HEK293 (cell line): ENCODE results near the gene USP24.

Experiments
- CTCF ChIA-PET: fragments of 350-600 bp; formaldehyde crosslinking; extraction: SDS; loops from one replicate; lab custom pipeline; 2021; ENCODE audit warnings: antibody characterized with exemption; lab: Yijun Ruan, JAX
- POLR2A ChIA-PET: fragments of 300-600 bp; formaldehyde crosslinking; extraction: SDS; loops from one replicate; lab custom pipeline; 2020; ENCODE audit warnings: antibody characterized with exemption, inconsistent platforms; lab: Yijun Ruan, JAX
- H3K27ac ChIP-seq: fragments of 200-500 bp; sonication (Bioruptor generic); 2 replicates; pipeline ENCODE4 v1.5.1; 2014; ENCODE audit warnings: low read depth, low read length, control low read depth, inconsistent platforms; ENCODE audit errors: extremely low read depth
- H3K36me3 ChIP-seq, 2 experiments: fragments of 200-500 bp in 1 of 2; sonication (Bioruptor generic) in 1 of 2; 1 replicate in 1 of 2; 2 replicates in 1 of 2; pipeline ENCODE4 v1.5.1; 2014 to 2017; ENCODE audit warnings: inconsistent platforms in 2 of 2, low read length in 2 of 2; ENCODE audit not compliant: control insufficient read depth in 2 of 2, insufficient read depth in 1 of 2
- H3K4me1 ChIP-seq: fragments of 200-500 bp; sonication (Bioruptor generic); 2 replicates; pipeline ENCODE4 v1.5.1; 2014; ENCODE audit warnings: mild to moderate bottlenecking, low read length, inconsistent platforms; ENCODE audit not compliant: control insufficient read depth, insufficient read depth
- H3K4me3 ChIP-seq: 2 replicates; pipeline ENCODE4 v1.5.1; 2011; ENCODE audit warnings: low read depth, mild to moderate bottlenecking, control low read depth, low read length, moderate library complexity
- H3K9me3 ChIP-seq: fragments of 200-500 bp; sonication (Bioruptor generic); 2 replicates; pipeline ENCODE4 v1.5.1; 2014; ENCODE audit warnings: low read depth, low read length, inconsistent platforms; ENCODE audit not compliant: control insufficient read depth, insufficient read depth
- FEZF1 ChIP-seq: fragments of 450-650 bp; formaldehyde crosslinking; IDR thresholded peaks from 2 replicates; pipeline ENCODE4 v1.5.1; 2016; ENCODE audit warnings: missing biosample characterization, missing genetic modification characterization
- GLIS1 ChIP-seq: fragments of 450-650 bp; formaldehyde crosslinking; IDR thresholded peaks from 2 replicates; pipeline ENCODE4 v1.5.1; 2016; ENCODE audit warnings: missing biosample characterization, missing genetic modification characterization
- KLF10 ChIP-seq: fragments of 450-650 bp; IDR thresholded peaks from 2 replicates; pipeline ENCODE4 v1.5.1; 2018; ENCODE audit warnings: missing biosample characterization, mild to moderate bottlenecking, missing genetic modification characterization
- SCRT1 ChIP-seq: fragments of 450-650 bp; formaldehyde crosslinking; IDR thresholded peaks from 2 replicates; pipeline ENCODE4 v1.5.1; 2016; ENCODE audit warnings: missing biosample characterization, missing genetic modification characterization, borderline replicate concordance
- ZBTB17 ChIP-seq: fragments of 450-650 bp; formaldehyde crosslinking; IDR thresholded peaks from 2 replicates; pipeline ENCODE4 v1.5.1; 2016; ENCODE audit warnings: missing biosample characterization, missing genetic modification characterization
- ZNF174 ChIP-seq: fragments of 450-650 bp; formaldehyde crosslinking; IDR thresholded peaks from 2 replicates; pipeline ENCODE4 v1.5.0; 2017; ENCODE audit warnings: missing biosample characterization, mild to moderate bottlenecking, missing genetic modification characterization
- ZNF175 ChIP-seq: fragments of 450-650 bp; formaldehyde crosslinking; IDR thresholded peaks from 2 replicates; pipeline ENCODE4 v1.5.1; 2016; ENCODE audit warnings: missing biosample characterization, missing genetic modification characterization
- ZNF19 ChIP-seq: fragments of 450-650 bp; formaldehyde crosslinking; IDR thresholded peaks from 2 replicates; pipeline ENCODE4; 2016; ENCODE audit warnings: missing biosample characterization, missing genetic modification characterization, low read depth
- ZNF600 ChIP-seq: fragments of 450-650 bp; formaldehyde crosslinking; IDR thresholded peaks from 2 replicates; pipeline ENCODE4 v1.5.1; 2016; ENCODE audit warnings: missing biosample characterization, missing genetic modification characterization
- ZNF610 ChIP-seq: fragments of 450-650 bp; formaldehyde crosslinking; IDR thresholded peaks from 2 replicates; pipeline ENCODE4 v1.5.1; 2016; ENCODE audit warnings: missing biosample characterization, missing genetic modification characterization, borderline replicate concordance
- ZNF626 ChIP-seq: fragments of 450-650 bp; sonication (Bioruptor Pico); formaldehyde crosslinking; IDR thresholded peaks from 2 replicates; pipeline ENCODE4 v1.5.1; 2018; ENCODE audit warnings: missing biosample characterization, missing genetic modification characterization, inconsistent platforms
- ZNF660 ChIP-seq: fragments of 450-650 bp; IDR thresholded peaks from 2 replicates; pipeline ENCODE4 v1.5.1; 2018; ENCODE audit warnings: missing biosample characterization, mild to moderate bottlenecking, missing genetic modification characterization
- ZNF747 ChIP-seq: fragments of 450-650 bp; formaldehyde crosslinking; IDR thresholded peaks from 2 replicates; pipeline ENCODE4 v1.5.1; 2016; ENCODE audit warnings: missing biosample characterization, missing genetic modification characterization
- TF ChIP-seq, protein P1 (sequence below): fragments of 450-650 bp; formaldehyde crosslinking; IDR thresholded peaks from 2 replicates; pipeline ENCODE4 v1.5.1; 2017; ENCODE audit warnings: missing biosample characterization, missing genetic modification characterization
- TF ChIP-seq, protein P2 (sequence below): IDR thresholded peaks from 2 replicates; pipeline ENCODE4 v1.6.1; 2011; ENCODE audit warnings: mild to moderate bottlenecking, low read depth, low read length, borderline replicate concordance
- TF ChIP-seq, protein P3 (sequence below): fragments of 450-650 bp; formaldehyde crosslinking; IDR thresholded peaks from 2 replicates; pipeline ENCODE4 v1.5.1; 2016; ENCODE audit warnings: missing biosample characterization, missing genetic modification characterization
- TF ChIP-seq, protein P4 (sequence below): fragments of 450-650 bp; formaldehyde crosslinking; IDR thresholded peaks from 2 replicates; pipeline ENCODE4 v1.5.1; 2016; ENCODE audit warnings: missing biosample characterization, missing genetic modification characterization
- TF ChIP-seq, protein P5 (sequence below): fragments of 450-650 bp; formaldehyde crosslinking; IDR thresholded peaks from 2 replicates; pipeline ENCODE4 v1.5.1; 2016; ENCODE audit warnings: missing biosample characterization, missing genetic modification characterization, low read depth
- TF ChIP-seq, protein P6 (sequence below): fragments of 450-650 bp; formaldehyde crosslinking; IDR thresholded peaks from 2 replicates; pipeline ENCODE4 v1.5.1; 2017; ENCODE audit warnings: missing biosample characterization, missing genetic modification characterization

USP24 gene

DNA sequence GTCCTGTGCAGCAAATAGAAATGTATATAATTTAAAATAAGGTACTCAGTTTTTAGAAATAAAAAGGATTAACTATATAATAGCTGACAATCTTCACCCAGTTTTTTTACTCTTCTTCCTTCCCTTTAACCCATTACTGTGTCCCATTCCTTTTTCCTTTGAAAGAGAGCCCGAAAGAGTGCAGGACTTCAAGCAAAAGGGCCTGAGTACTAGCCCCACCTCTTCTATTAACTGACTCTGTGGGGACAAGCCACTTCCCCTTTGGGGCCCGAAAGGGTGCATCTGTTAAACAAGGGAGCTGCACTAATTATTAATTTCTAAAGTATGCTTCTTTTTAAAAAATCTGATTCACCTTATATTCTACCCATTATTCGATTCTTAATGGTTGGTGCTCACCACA, 3.3 kb downstream of the USP24 start (continued):
- TF ChIP-seq, protein P1, sequence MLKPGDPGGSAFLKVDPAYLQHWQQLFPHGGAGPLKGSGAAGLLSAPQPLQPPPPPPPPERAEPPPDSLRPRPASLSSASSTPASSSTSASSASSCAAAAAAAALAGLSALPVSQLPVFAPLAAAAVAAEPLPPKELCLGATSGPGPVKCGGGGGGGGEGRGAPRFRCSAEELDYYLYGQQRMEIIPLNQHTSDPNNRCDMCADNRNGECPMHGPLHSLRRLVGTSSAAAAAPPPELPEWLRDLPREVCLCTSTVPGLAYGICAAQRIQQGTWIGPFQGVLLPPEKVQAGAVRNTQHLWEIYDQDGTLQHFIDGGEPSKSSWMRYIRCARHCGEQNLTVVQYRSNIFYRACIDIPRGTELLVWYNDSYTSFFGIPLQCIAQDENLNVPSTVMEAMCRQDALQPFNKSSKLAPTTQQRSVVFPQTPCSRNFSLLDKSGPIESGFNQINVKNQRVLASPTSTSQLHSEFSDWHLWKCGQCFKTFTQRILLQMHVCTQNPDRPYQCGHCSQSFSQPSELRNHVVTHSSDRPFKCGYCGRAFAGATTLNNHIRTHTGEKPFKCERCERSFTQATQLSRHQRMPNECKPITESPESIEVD = no peak
- TF ChIP-seq ZNF626 (tag by site-specific recombination) (no peak), ZNF660 (no peak), ZNF174 (no peak), KLF10 (tag by site-specific recombination) (no peak), SCRT1 (tag by site-specific recombination) (no peak), ZNF175 (tag by site-specific recombination) (no peak), ZNF747 (tag by site-specific recombination) (no peak)

DNA sequence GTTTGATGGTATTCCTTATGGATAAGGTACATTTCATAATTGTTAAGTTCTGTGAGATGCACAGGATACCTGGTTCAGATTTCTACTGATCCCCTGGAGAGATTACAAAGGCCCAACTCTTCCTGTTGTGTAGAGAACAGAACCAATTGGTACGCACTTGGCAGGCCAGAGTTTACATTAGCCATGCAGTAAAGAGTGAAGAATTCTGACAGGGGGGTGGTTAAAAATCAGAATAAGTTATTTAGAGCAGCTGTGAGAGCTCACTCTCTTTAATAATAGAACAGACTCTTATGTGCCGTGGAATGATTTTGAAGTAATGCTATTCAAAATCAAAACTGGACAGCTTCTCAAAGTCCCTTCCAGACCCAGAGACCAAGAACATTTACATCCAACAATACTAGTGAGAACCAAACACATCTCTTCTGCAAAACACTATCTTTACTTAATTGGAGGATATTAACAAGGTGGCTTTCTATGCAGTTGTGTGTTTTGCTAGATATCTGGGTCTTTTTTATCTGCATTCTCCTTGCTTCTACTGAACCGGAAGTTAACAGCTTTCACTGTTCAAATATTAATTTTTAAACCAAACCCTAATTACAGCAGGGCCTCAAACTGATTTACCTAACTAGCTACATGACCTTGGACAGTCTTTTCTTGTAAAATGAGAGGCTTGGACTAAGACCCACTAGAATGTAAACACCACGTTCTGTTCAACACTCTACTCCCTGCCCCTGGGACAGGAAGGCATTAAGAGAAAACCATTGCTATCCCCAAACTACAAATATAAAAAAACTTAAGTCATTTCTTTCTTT, 4.0 kb downstream of the USP24 start:
- H3K27ac ChIP-seq = no peak overlapping the region
- TF ChIP-seq, protein P2, sequence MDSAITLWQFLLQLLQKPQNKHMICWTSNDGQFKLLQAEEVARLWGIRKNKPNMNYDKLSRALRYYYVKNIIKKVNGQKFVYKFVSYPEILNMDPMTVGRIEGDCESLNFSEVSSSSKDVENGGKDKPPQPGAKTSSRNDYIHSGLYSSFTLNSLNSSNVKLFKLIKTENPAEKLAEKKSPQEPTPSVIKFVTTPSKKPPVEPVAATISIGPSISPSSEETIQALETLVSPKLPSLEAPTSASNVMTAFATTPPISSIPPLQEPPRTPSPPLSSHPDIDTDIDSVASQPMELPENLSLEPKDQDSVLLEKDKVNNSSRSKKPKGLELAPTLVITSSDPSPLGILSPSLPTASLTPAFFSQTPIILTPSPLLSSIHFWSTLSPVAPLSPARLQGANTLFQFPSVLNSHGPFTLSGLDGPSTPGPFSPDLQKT = no peak
- TF ChIP-seq, protein P3, sequence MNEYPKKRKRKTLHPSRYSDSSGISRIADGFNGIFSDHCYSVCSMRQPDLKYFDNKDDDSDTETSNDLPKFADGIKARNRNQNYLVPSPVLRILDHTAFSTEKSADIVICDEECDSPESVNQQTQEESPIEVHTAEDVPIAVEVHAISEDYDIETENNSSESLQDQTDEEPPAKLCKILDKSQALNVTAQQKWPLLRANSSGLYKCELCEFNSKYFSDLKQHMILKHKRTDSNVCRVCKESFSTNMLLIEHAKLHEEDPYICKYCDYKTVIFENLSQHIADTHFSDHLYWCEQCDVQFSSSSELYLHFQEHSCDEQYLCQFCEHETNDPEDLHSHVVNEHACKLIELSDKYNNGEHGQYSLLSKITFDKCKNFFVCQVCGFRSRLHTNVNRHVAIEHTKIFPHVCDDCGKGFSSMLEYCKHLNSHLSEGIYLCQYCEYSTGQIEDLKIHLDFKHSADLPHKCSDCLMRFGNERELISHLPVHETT (tag by site-specific recombination) = no peak
- TF ChIP-seq GLIS1 (tag by site-specific recombination) (peak; percentile 71), ZNF600 (tag by site-specific recombination) (peak; percentile 56; the same call in 1 of the 2 replicates), ZBTB17 (tag by site-specific recombination) (peak; percentile 20; the same call in 1 of the 2 replicates)
- TF ChIP-seq, protein P4, sequence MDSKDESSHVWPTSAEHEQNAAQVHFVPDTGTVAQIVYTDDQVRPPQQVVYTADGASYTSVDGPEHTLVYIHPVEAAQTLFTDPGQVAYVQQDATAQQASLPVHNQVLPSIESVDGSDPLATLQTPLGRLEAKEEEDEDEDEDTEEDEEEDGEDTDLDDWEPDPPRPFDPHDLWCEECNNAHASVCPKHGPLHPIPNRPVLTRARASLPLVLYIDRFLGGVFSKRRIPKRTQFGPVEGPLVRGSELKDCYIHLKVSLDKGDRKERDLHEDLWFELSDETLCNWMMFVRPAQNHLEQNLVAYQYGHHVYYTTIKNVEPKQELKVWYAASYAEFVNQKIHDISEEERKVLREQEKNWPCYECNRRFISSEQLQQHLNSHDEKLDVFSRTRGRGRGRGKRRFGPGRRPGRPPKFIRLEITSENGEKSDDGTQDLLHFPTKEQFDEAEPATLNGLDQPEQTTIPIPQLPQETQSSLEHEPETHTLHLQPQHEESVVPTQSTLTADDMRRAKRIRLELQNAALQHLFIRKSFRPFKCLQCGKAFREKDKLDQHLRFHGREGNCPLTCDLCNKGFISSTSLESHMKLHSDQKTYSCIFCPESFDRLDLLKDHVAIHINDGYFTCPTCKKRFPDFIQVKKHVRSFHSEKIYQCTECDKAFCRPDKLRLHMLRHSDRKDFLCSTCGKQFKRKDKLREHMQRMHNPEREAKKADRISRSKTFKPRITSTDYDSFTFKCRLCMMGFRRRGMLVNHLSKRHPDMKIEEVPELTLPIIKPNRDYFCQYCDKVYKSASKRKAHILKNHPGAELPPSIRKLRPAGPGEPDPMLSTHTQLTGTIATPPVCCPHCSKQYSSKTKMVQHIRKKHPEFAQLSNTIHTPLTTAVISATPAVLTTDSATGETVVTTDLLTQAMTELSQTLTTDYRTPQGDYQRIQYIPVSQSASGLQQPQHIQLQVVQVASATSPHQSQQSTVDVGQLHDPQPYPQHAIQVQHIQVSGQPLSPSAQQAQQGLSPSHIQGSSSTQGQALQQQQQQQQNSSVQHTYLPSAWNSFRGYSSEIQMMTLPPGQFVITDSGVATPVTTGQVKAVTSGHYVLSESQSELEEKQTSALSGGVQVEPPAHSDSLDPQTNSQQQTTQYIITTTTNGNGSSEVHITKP (tag by site-specific recombination) = peak; percentile 68; the same call in 1 of the 2 replicates
- TF ChIP-seq, all 188 proteins: peak for 4
- H3K4me3 ChIP-seq = no peak overlapping the region
- ChIA-PET CTCF (interaction anchor here (0.6 to 1.2 kb wide), 2 partner anchors 31 to 273 kb away, joined by 3 read pairs; no protein-coding TSS in a partner anchor), POLR2A (no interaction called here)
- H3K4me1 ChIP-seq = peaks cover 22% of the 10 kb centered on the region
- no peaks in the 10 kb centered on the region for H3K9me3 ChIP-seq
- no peaks in the 10 kb centered on the region for H3K36me3 ChIP-seq

DNA sequence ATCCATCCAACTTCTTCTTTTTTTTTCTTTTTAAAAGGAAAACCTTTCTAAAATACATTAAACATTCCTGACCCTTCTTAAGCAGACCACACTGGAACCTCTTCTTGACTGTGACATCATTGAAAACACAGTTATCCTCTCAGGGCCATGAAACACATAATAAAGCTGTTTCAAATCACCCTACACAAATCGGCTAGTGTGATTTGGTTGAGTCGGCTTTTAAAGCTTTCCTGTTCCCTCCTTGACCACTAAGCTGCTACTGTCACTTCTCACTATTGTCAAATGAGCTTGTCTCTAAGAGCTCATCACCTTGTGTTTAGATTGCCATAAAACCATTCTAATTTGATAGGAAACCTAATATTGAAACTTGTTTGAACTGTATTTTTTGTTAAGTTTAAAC, 5.9 kb downstream of the USP24 start:
- Histone ChIP-seq H3K9me3 (no peaks in the 10 kb centered on the region), H3K4me3 (no peak overlapping the region), H3K4me1 (peaks cover 34% of the 10 kb centered on the region), H3K27ac (no peak overlapping the region), H3K36me3 (no peaks in the 10 kb centered on the region)
- CTCF ChIA-PET = interaction anchor here (0.9 to 1.8 kb wide), 2 partner anchors 43 to 68 kb away, joined by 3 to 14 read pairs; no protein-coding TSS in a partner anchor
- POLR2A ChIA-PET = interaction anchor here (1.0 kb wide), 1 partner anchor 20 kb away, joined by 3 read pairs; no protein-coding TSS in a partner anchor
- TF ChIP-seq ZNF19 (tag by site-specific recombination) (no peak), ZNF610 (no peak), FEZF1 (no peak)
- TF ChIP-seq, protein P5, sequence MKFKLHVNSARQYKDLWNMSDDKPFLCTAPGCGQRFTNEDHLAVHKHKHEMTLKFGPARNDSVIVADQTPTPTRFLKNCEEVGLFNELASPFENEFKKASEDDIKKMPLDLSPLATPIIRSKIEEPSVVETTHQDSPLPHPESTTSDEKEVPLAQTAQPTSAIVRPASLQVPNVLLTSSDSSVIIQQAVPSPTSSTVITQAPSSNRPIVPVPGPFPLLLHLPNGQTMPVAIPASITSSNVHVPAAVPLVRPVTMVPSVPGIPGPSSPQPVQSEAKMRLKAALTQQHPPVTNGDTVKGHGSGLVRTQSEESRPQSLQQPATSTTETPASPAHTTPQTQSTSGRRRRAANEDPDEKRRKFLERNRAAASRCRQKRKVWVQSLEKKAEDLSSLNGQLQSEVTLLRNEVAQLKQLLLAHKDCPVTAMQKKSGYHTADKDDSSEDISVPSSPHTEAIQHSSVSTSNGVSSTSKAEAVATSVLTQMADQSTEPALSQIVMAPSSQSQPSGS (tag by site-specific recombination) = peak; percentile 48; the same call in 1 of the 2 replicates
- TF ChIP-seq, protein P6, sequence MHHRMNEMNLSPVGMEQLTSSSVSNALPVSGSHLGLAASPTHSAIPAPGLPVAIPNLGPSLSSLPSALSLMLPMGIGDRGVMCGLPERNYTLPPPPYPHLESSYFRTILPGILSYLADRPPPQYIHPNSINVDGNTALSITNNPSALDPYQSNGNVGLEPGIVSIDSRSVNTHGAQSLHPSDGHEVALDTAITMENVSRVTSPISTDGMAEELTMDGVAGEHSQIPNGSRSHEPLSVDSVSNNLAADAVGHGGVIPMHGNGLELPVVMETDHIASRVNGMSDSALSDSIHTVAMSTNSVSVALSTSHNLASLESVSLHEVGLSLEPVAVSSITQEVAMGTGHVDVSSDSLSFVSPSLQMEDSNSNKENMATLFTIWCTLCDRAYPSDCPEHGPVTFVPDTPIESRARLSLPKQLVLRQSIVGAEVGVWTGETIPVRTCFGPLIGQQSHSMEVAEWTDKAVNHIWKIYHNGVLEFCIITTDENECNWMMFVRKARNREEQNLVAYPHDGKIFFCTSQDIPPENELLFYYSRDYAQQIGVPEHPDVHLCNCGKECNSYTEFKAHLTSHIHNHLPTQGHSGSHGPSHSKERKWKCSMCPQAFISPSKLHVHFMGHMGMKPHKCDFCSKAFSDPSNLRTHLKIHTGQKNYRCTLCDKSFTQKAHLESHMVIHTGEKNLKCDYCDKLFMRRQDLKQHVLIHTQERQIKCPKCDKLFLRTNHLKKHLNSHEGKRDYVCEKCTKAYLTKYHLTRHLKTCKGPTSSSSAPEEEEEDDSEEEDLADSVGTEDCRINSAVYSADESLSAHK (tag by site-specific recombination) = peak; percentile 99
